ENCODE data around the gene PNKD.

PNKD gene

DNA sequence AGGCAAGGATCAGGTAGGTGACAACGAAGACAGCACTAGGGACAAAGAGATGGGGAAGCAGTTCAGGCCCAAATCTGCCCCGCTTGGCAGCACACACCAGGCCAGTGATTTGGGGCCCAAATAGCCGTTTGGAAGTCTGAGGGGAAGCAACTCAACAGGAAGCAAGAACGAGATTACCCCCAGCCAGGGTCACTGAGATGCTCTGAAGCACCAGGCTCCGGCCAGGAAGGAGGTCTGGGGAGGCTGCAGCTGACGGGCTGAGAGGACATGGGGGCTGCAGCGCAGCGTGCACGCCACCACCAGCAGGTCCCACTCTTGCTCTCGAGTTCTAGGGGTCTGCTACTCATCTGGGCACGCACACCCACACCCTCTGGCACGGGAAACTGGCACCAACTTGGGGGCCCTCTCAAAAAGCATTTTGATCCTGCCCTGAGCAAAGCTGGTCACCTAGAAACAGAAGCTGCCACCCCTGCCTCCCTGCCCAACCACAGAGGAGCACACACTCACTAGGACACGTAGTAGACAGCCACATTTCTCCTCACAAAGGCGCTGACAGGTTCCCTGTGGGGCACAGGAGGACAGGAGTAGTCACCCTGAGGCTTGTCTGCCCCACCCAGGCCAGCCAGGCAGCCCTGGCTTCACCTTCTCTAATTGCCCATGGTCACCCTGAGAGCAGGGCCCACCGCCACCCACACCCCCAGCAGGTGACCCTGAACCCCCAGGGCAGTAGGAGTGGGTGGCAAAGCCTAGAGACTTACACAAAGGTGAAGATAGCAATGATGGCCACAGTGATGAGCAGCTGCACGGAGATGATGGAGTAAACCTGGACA lies 8.4 kb downstream of the PNKD start:
- H3K36me3 ChIP-seq: peaks cover 78% of the 10 kb centered on the region
- H4K20me1 ChIP-seq: no peaks in the 10 kb centered on the region
- no peak for TF ChIP-seq Cebpa-rat (IDR thresholded peaks at IDR 0.05)
- H3K9me3 ChIP-seq: no peaks in the 10 kb centered on the region
- peaks cover 19% of the 10 kb centered on the region for H3K4me1 ChIP-seq
- no peak overlapping the region for H3K4me3 ChIP-seq
- H3K27me3 ChIP-seq: no peaks in the 10 kb centered on the region
- no peak overlapping the region for H3K9ac ChIP-seq
- H3K4me2 ChIP-seq: no peak overlapping the region
- 0 out of 2 replicates have a peak overlapping the region, but pooled peaks have one; percentile 26 for H3K27ac ChIP-seq

DNA sequence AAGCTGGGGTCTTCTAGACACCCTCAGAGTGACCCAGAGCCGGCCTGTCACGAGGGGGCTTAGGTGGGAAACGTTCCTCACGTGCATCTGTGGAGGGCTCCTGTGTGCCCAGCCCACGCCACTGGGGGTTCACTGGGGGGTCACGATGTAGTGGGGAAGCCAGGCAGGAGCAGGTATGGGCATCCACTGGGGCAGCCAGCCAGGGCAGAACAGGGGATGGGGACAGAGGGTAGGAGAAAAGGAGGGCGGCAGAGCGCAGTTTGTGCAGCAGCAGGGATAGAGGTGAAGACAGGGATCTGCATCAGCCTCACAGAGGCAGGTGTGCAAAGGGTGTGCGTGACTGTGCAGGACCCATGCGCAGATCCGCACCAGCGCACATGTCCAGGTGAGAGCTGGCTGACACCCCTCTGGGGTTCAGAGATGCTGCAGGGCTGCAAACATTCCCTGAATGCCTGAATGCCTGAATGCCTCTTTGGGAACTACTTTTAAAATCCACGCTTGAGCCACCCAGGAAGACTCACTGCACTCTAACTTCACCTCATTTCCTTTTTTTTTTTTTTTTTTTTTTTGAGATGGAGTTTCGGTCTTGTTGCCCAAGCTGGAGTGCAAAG lies 10.0 kb downstream of the PNKD start:
- no peak overlapping the region for H3K27ac ChIP-seq
- no peak overlapping the region for H3K9ac ChIP-seq
- H3K27me3 ChIP-seq: no peaks in the 10 kb centered on the region
- H3K4me3 ChIP-seq: no peak overlapping the region
- H4K20me1 ChIP-seq: no peaks in the 10 kb centered on the region
- H3K4me2 ChIP-seq: no peak overlapping the region
- no peak for TF ChIP-seq Cebpa-rat (IDR thresholded peaks at IDR 0.05)
- H3K4me1 ChIP-seq: peaks cover 35% of the 10 kb centered on the region
- H3K9me3 ChIP-seq: no peaks in the 10 kb centered on the region
- H3K36me3 ChIP-seq: peaks cover 62% of the 10 kb centered on the region

DNA sequence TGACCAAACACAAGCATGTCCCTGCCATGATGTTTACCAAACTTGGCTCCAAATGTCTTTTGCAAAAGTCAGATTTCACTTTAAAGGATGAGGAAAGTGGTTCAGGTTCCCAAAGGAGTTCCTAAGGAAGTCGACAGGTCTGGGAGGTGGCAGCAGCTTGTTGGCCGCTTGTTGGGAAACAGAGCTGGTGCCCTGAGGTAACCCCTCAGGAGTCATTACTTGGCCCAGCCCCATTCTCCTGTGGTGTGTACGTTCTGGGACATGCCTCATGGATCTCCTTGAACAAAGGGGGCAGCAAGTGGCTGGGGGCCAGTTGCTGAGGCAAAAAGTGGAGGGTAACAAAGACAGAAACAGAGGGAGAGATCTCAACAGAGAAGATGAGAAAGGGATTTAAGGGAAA lies 11.1 kb downstream of the PNKD start:
- no peaks in the 10 kb centered on the region for H4K20me1 ChIP-seq
- no peak for TF ChIP-seq Cebpa-rat (IDR thresholded peaks at IDR 0.05)
- H3K9ac ChIP-seq: no peak overlapping the region
- H3K27me3 ChIP-seq: no peaks in the 10 kb centered on the region
- no peak overlapping the region for H3K4me2 ChIP-seq
- peaks cover 51% of the 10 kb centered on the region for H3K36me3 ChIP-seq
- H3K9me3 ChIP-seq: no peaks in the 10 kb centered on the region
- H3K27ac ChIP-seq: no peak overlapping the region
- H3K4me3 ChIP-seq: no peak overlapping the region
- peaks cover 46% of the 10 kb centered on the region for H3K4me1 ChIP-seq

DNA sequence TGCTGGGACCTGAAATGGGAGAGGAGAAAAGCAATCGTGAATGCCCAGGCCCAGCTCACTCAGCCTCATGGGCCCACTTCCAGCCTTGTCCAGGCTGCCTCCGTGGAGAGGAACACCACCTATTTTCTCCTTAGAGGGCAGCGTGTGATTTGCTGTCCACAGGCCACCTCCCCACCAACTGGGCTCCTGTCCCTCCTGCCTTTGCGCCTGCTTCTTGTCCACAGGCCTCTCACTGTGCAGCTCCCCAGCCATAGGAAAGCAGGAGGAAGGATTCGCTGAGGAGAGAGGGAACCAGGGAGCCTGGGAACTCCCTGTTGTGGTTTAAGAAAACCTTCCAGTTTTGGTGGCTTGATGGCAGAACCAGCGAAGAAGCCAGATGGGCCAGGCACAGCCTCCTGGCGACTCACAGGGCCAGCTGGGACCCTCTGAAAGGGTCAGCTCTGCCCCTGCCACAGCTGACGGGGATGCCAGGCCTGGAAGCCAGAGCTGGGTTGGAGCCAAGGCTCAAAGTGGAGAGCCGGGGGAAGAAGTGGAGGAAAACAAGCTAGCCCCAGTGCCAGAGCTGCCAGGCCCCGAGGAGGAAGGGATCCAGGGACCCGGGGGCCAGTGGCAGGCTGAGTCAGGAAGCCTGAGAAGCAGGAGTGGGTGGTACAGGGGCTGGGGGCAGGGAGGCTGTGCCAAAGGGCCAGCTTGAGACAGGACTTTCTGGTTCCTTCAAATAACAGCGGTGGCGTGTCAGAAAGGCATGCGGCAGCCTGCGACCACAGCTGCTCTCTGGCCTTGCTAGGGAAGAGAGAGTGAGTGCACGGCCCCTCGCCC lies 12.1 kb downstream of the PNKD start:
- Histone ChIP-seq H3K27me3 (no peaks in the 10 kb centered on the region), H3K4me3 (no peak overlapping the region), H3K4me1 (peaks cover 54% of the 10 kb centered on the region), H3K36me3 (peaks cover 42% of the 10 kb centered on the region), H3K9ac (peak overlapping the region; percentile 67), H3K4me2 (peak overlapping the region; percentile 49), H4K20me1 (no peaks in the 10 kb centered on the region), H3K27ac (peak overlapping the region; percentile 77), H3K9me3 (no peaks in the 10 kb centered on the region)
- no peak for TF ChIP-seq Cebpa-rat (IDR thresholded peaks at IDR 0.05)

DNA sequence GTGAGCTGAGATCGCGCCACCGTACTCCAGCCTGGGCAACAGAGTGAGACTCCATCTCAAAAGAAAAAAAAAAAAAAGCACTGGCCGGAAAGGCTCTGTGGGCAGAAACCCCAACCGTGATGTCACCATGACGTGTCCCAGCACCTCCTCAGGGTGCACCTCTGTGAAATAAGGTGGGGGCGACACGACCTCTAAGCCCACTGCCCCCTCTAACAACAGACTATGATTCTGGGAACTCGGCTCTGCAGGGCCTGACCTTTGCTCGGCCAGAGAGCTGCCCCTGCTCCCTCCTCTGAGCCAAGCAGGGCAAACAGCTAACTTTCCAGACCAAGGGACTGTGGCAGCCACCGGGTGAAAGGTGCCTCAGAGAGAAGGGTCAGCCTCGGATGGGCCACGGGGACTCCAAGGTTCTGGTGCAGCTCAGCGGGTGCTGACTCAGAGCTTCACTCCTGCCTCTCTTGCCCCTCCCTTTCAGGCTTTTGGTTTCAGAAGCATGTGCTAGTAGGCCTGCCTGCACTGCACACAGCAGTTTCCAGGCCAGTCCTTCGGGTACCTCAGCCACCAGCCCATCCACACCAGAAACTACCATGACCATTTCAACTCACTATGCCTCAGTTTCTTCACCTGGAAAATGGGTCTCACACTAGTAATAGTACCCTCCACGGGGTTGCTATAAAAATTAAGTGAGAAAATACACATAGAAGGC lies 13.9 kb downstream of the PNKD start:
- no peak overlapping the region for H3K4me3 ChIP-seq
- H3K4me2 ChIP-seq: no peak overlapping the region; the same call in 1 of the 2 replicates
- H3K4me1 ChIP-seq: peaks cover 62% of the 10 kb centered on the region
- no peaks in the 10 kb centered on the region for H4K20me1 ChIP-seq
- no peak for TF ChIP-seq Cebpa-rat (IDR thresholded peaks at IDR 0.05)
- peaks cover 23% of the 10 kb centered on the region for H3K36me3 ChIP-seq
- no peaks in the 10 kb centered on the region for H3K9me3 ChIP-seq
- peak overlapping the region; percentile 78; the same call in 1 of the 2 replicates for H3K9ac ChIP-seq
- H3K27me3 ChIP-seq: no peaks in the 10 kb centered on the region
- peak overlapping the region; percentile 37; the same call in 1 of the 2 replicates for H3K27ac ChIP-seq

DNA sequence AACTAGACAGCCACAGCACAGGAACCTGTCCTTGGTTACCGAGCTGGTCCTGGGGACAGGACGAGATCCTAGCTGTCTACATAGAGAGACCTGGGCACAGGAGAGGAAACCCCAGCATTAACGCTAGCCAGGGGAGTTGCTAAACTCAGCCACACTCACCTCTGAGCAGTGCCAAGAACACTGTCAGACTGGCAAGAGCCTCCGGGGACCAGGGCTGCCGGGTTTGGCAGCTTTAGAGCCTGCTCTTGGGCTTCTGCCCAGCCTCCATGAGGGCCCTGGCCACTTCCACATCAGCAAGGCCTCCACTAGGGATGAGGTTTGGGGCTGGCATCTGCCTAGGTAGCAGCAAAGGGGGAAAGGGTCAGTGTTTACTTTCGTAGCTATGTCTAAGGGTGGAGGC lies 15.3 kb downstream of the PNKD start:
- H3K36me3 ChIP-seq: peaks cover 10% of the 10 kb centered on the region
- peak overlapping the region; percentile 65 for H3K4me3 ChIP-seq
- TF ChIP-seq Cebpa-rat (IDR thresholded peaks at IDR 0.05): no peak
- H3K4me2 ChIP-seq: peak overlapping the region; percentile 96
- H3K4me1 ChIP-seq: peaks cover 73% of the 10 kb centered on the region
- no peaks in the 10 kb centered on the region for H4K20me1 ChIP-seq
- H3K9me3 ChIP-seq: no peaks in the 10 kb centered on the region
- H3K27me3 ChIP-seq: no peaks in the 10 kb centered on the region
- peak overlapping the region; percentile 78 for H3K9ac ChIP-seq
- peak overlapping the region; percentile 83 for H3K27ac ChIP-seq

DNA sequence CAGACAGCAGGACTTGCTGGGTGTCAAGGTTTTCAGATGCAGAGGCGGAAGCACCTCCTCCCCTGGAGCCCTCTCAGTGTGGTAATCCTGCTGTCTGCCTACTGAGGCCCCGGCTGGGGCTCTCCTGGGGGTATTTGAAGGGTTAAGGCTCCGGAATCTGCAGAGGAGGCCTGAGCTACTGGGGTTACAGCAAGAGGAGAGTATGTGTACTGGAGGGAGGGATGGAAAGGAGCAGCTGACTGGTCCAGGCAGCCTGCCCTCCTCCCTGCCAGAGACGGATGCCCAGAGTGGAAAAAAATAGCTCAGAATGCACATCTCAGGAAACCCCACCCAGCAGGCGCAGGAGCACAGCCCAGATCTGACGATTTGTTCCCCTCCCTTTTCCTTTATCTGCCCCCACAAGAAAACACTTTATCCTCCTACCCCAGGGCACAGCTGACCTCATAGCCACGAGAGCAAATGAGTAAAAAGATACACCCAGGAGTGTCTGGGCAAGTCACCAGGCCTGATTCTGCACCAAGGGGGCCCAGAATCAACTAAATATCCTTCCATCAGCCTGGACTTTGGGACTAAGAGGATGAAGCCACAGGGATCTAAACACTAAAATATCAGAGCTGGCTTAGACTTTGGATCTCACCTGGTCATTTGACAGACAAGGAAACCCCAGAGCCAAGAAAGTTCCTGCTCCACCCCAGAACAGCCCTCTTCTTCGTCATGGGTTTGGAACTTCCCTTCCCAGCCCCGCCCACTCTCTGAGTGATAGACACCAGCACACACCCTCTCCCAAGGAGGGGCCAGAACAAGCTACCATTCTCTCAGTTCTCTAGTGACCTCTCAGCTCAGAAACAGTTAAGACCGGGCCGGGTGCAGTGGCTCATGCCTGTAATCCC lies 16.5 kb downstream of the PNKD start:
- no peaks in the 10 kb centered on the region for H3K27me3 ChIP-seq
- H3K4me3 ChIP-seq: peak overlapping the region; percentile 65
- peaks cover 86% of the 10 kb centered on the region for H3K4me1 ChIP-seq
- TF ChIP-seq Cebpa-rat (IDR thresholded peaks at IDR 0.05): no peak
- no peaks in the 10 kb centered on the region for H3K9me3 ChIP-seq
- H3K9ac ChIP-seq: peak overlapping the region; percentile 78
- H3K36me3 ChIP-seq: 0 out of 2 replicates have a peak, but pooled peaks cover 3% of the 10 kb centered on the region
- no peaks in the 10 kb centered on the region for H4K20me1 ChIP-seq
- peak overlapping the region; percentile 83 for H3K27ac ChIP-seq
- H3K4me2 ChIP-seq: peak overlapping the region; percentile 96

DNA sequence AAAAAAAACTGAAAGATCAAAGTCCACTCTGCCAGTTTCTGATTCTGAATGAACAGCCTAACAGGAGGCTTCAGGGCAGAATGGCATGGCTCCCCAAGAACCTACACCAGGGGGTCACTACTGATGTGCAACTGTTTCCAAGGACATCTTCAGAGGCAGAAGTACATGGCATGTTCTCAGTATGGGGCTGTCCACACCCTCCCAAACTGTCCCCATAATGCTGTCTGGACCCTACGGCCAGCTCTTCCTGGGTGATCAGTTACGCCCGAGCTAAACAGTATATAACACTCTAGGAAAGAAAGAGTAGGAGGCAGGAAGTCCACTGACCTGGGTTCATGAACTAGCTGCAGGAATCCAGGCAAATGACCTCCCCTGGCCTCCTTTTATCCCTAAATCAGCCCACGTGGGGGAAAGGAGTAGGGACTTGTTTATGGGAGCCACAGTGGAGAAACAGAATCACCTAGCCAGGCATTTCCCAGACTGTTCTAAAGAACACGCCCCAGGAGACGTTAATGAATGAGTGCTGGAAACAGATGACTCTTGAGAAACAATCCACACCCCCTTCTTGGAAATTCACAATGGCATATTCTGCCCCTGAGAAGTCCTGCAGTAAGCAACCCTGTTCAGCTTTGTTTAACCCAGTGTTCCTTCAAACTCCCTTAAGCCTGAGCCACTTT lies 19.5 kb downstream of the PNKD start:
- Histone ChIP-seq H3K9me3 (no peaks in the 10 kb centered on the region), H3K9ac (no peak overlapping the region), H4K20me1 (no peaks in the 10 kb centered on the region), H3K27ac (no peak overlapping the region), H3K36me3 (no peaks in the 10 kb centered on the region), H3K4me2 (peak overlapping the region; percentile 85), H3K27me3 (no peaks in the 10 kb centered on the region), H3K4me3 (no peak overlapping the region), H3K4me1 (peaks cover 71% of the 10 kb centered on the region)
- no peak for TF ChIP-seq Cebpa-rat (IDR thresholded peaks at IDR 0.05)
